GM12878 (cell line): ENCODE results near the gene POTEI. TPM values are rescaled to one million over a fixed set of nuclear protein-coding genes. Genes with fewer than 3 reads are reported as not detected.
"Not testable (repeated sequence)": the region's sequence is repeated elsewhere in the genome, so short reads cannot be mapped to it uniquely, and the experiment has no call there.

ENCODE experiments used
- ATAC-seq: fragments of 200-7000 bp; cut with Tn5 transposase; 3 replicates; pipeline ENCODE4 v1.9.1; 2020; ENCODE audit warnings: mild to moderate bottlenecking, moderate library complexity
- BruUV-seq: library from RNA; stranded (reverse); fragments of 400-500 nt; replicated peaks from 2 replicates; lab custom pipeline; 2021; lab: Mats Ljungman, UMichigan
- CTCF ChIA-PET: fragments of 300-600 bp; sonication (Branson Sonifier 250); formaldehyde crosslinking; extraction: SDS; loops from one replicate; lab custom pipeline; 2021; ENCODE audit warnings: inconsistent platforms; lab: Yijun Ruan, JAX
- POLR2A ChIA-PET: fragments of 350-600 bp; formaldehyde crosslinking; extraction: SDS; loops from one replicate; lab custom pipeline; 2021; ENCODE audit warnings: inconsistent platforms; lab: Charles Lee
- RAD21 ChIA-PET: fragments of 300-600 bp; sonication (Branson Sonifier 250); formaldehyde crosslinking; loops from one replicate; lab custom pipeline; 2023; ENCODE audit warnings: antibody characterized with exemption; ENCODE audit not compliant: unreplicated experiment; lab: Charles Lee
- SMC1A ChIA-PET: fragments of 300-600 bp; sonication (Branson Sonifier 250); formaldehyde crosslinking; loops from one replicate; lab custom pipeline; 2023; ENCODE audit not compliant: unreplicated experiment, uncharacterized antibody; lab: Charles Lee
- DNase-seq: peaks from one replicate; pipeline ENCODE4 v3.0.0-alpha.2; 2011; ENCODE audit warnings: low read depth, low spot score
- FAIRE-seq: peaks from 3 replicates; lab custom pipeline; 2011; peaks lifted over from hg19 to GRCh38; lab: Jason Lieb, UNC
- H2AFZ ChIP-seq: 2 replicates; pipeline ENCODE4 v1.6.0; 2011; ENCODE audit warnings: low read depth, low read length, control low read depth; ENCODE audit not compliant: control insufficient read depth
- H3K27ac ChIP-seq: 2 replicates; pipeline ENCODE4 v1.5.1; 2011; ENCODE audit warnings: control low read depth; ENCODE audit not compliant: control insufficient read depth, insufficient read depth
- H3K27me3 ChIP-seq, 2 experiments: replicated peaks in 1 of 2; 2 replicates each; pipeline versions ENCODE4 v1.6.0 to v1.6.1; 2011; ENCODE audit warnings: low read length in 1 of 2; ENCODE audit not compliant: control insufficient read depth in 2 of 2, insufficient read depth in 2 of 2
- H3K36me3 ChIP-seq, 2 experiments: 2 replicates each; pipeline ENCODE4 v1.5.1; 2011; ENCODE audit warnings: low read length in 1 of 2; ENCODE audit not compliant: control insufficient read depth in 2 of 2, insufficient read depth in 2 of 2
- H3K4me1 ChIP-seq: 2 replicates; pipeline ENCODE4 v1.6.1; 2011; ENCODE audit warnings: mild to moderate bottlenecking, low read length, moderate library complexity, mixed read lengths; ENCODE audit not compliant: control insufficient read depth, insufficient read depth
- H3K4me2 ChIP-seq: 2 replicates; pipeline ENCODE4 v1.6.0; 2011; ENCODE audit warnings: control low read depth; ENCODE audit not compliant: control insufficient read depth, insufficient read depth
- H3K4me3 ChIP-seq: fragments of 200-600 bp; sonication (generic); 2 replicates; pipeline ENCODE4 v1.5.1; 2016
- H3K79me2 ChIP-seq: 2 replicates; pipeline ENCODE4 v1.6.0; 2011; ENCODE audit warnings: low read length; ENCODE audit not compliant: control insufficient read depth, insufficient read depth
- H3K9ac ChIP-seq: 2 replicates; pipeline ENCODE4 v1.8.0; 2011; ENCODE audit warnings: low read length, control low read depth, mixed read lengths; ENCODE audit not compliant: control insufficient read depth, insufficient read depth
- H3K9me3 ChIP-seq: replicated peaks from 3 replicates; pipeline ENCODE4 v1.5.1; 2011; ENCODE audit warnings: mild to moderate bottlenecking, low read length; ENCODE audit not compliant: control insufficient read depth, insufficient read depth
- H4K20me1 ChIP-seq: 2 replicates; pipeline ENCODE4 v1.6.0; 2011; ENCODE audit not compliant: control insufficient read depth, insufficient read depth
- WGBS: methylation state at CpG from one replicate; pipeline ENCODE4 v1.1.6; 2016; ENCODE audit warnings: low lambda C conversion rate; ENCODE audit not compliant: insufficient replicate concordance, insufficient coverage; ENCODE audit errors: missing lambda C conversion rate; 5-methylcytosine and 5-hydroxymethylcytosine counted together
- in situ Hi-C: fragments of 300-500 bp; cut with MboI; formaldehyde crosslinking; loops from 9 replicates; pipeline ENCODE4 v1.14.3; 2018; ENCODE audit warnings: mixed read lengths
- intact Hi-C: fragments of 100-400 bp; cut with micrococcal nuclease; formaldehyde crosslinking; loops from one replicate; pipeline ENCODE4 v1.14.2; 2022; ENCODE audit not compliant: unreplicated experiment
- polyA plus RNA-seq, 11 experiments: library from polyadenylated mRNA; depleted of rRNA in 4 of 11; unstranded in 6 of 11; stranded (reverse) in 5 of 11; fragments of >200 nt; fragmentation: Nextera tagmentation in 4 of 11; fragmentation: Illumina TruSeq in 1 of 11; extraction: Ambion mirVana in 4 of 11; extraction: Trizol in 1 of 11; gene quantifications; 1 replicate in 1 of 11; 2 replicates in 10 of 11; pipeline versions ENCODE4 v1.2.1 to v1.2.3, GENCODE V29; 2011 to 2016; ENCODE audit warnings: inconsistent platforms in 2 of 11, missing spikeins in 2 of 11, low read depth in 1 of 11
- total RNA-seq, 4 experiments: library from RNA; depleted of rRNA in 3 of 4; stranded (reverse); fragments of >200 nt in 3 of 4; fragmentation: Illumina TruSeq in 1 of 4; extraction: Trizol in 1 of 4; gene quantifications; 2 replicates each; pipeline versions ENCODE4 v1.2.1 to v1.2.3, GENCODE V29; 2013 to 2021

Gene POTEI
- total and polyA plus RNA-seq, 10 of the 15 experiments (the other 5 are each of a cell fraction or from before 2014, with no cell fraction given) = 0.03 to 0.13 (median 0.06) TPM; not detected in 3

- RAD21 ChIA-PET, SMC1A ChIA-PET, intact Hi-C loops, H3K36me3 ChIP-seq, H3K4me3 ChIP-seq, H2AFZ ChIP-seq, H3K27me3 ChIP-seq, FAIRE-seq, in situ Hi-C loops, H3K9ac ChIP-seq, H3K27ac ChIP-seq, H3K79me2 ChIP-seq, H3K4me2 ChIP-seq, DNase-seq, POLR2A ChIA-PET, H4K20me1 ChIP-seq, BruUV-seq, CTCF ChIA-PET, H3K9me3 ChIP-seq, H3K4me1 ChIP-seq: not testable (repeated sequence)
- no CpG with 5 or more reads among the region's 5 CpGs for WGBS
- ATAC-seq = peak; percentile 99
Observed at GRCh38 chr2:130531225-130531624, 22.1 kb upstream of the POTEI start.

- FAIRE-seq, CTCF ChIA-PET, BruUV-seq, SMC1A ChIA-PET, H3K4me3 ChIP-seq, H3K9ac ChIP-seq, H3K27ac ChIP-seq, H2AFZ ChIP-seq, H3K27me3 ChIP-seq, POLR2A ChIA-PET, intact Hi-C loops, H4K20me1 ChIP-seq, H3K9me3 ChIP-seq, in situ Hi-C loops, RAD21 ChIA-PET, ATAC-seq, H3K36me3 ChIP-seq, H3K4me2 ChIP-seq, H3K79me2 ChIP-seq, H3K4me1 ChIP-seq, DNase-seq: not testable (repeated sequence)
- no CpG with 5 or more reads among the region's 4 CpGs for WGBS
Observed at GRCh38 chr2:130530212-130530611, 21.1 kb upstream of the POTEI start.

GRCh38 chr2:130529545-130529944 lies 20.4 kb upstream of the POTEI start:
- FAIRE-seq, SMC1A ChIA-PET, CTCF ChIA-PET, H3K4me3 ChIP-seq, H4K20me1 ChIP-seq, intact Hi-C loops, DNase-seq, H3K4me1 ChIP-seq, H3K79me2 ChIP-seq, H3K9ac ChIP-seq, RAD21 ChIA-PET, H2AFZ ChIP-seq, H3K27me3 ChIP-seq, H3K27ac ChIP-seq, H3K4me2 ChIP-seq, POLR2A ChIA-PET, in situ Hi-C loops, ATAC-seq, BruUV-seq, H3K9me3 ChIP-seq, H3K36me3 ChIP-seq: not testable (repeated sequence)
- WGBS = no CpG with 5 or more reads among the region's 6 CpGs

GRCh38 chr2:130527365-130527967 lies 18.3 kb upstream of the POTEI start:
- in situ Hi-C loops, H3K36me3 ChIP-seq, FAIRE-seq, H2AFZ ChIP-seq, intact Hi-C loops, ATAC-seq, H3K79me2 ChIP-seq, H3K27me3 ChIP-seq, RAD21 ChIA-PET, H3K27ac ChIP-seq, DNase-seq, H3K4me3 ChIP-seq, H3K4me1 ChIP-seq, POLR2A ChIA-PET, H3K9me3 ChIP-seq, H3K4me2 ChIP-seq, H3K9ac ChIP-seq, SMC1A ChIA-PET, BruUV-seq, CTCF ChIA-PET, H4K20me1 ChIP-seq: not testable (repeated sequence)
- WGBS = no CpG with 5 or more reads among the region's 40 CpGs
